Glomerular endothelial cell (primary cell): ENCODE data around the gene CGB8. TPM values are rescaled to one million over a fixed set of nuclear protein-coding genes. Genes with fewer than 3 reads are reported as not detected.
A peak's percentile ranks its signal among the peaks of the same experiment; 100 is the strongest.
"Not testable (repeated sequence)": the region's sequence is repeated elsewhere in the genome, so short reads cannot be mapped to it uniquely, and the experiment has no call there.

Experiments
- DNase-seq: peaks from one replicate; pipeline ENCODE4 v3.0.0-alpha.2; 2011; ENCODE audit warnings: low read depth, low spot score; ENCODE audit errors: extremely low read depth
- total RNA-seq: library from RNA; depleted of rRNA; stranded (reverse); fragments of >200 nt; gene quantifications from 2 replicates; pipeline ENCODE4 v1.2.3, GENCODE V29; 2015

The CGB8 gene
- total RNA-seq: not detected in 2 replicates

- DNase-seq: not testable (repeated sequence)
Observed at GRCh38 chr19:49049011-49049410, at the start of gene CGB8. CGB8 (minus strand) TSS chr19:49049111; CDS start chr19:49048739, 372 bp downstream.

GRCh38 chr19:49097453-49098288 lies 48.8 kb upstream of the CGB8 start:
- DNase-seq: no peak

- DNase-seq: no peak
Observed at GRCh38 chr19:49094505-49095482, 45.9 kb upstream of the CGB8 start.

GRCh38 chr19:49092686-49093085 lies 43.8 kb upstream of the CGB8 start:
- no peak for DNase-seq

GRCh38 chr19:49091391-49092038 lies 42.6 kb upstream of the CGB8 start:
- DNase-seq: no peak

GRCh38 chr19:49086296-49086695 lies 37.4 kb upstream of the CGB8 start:
- DNase-seq: no peak

GRCh38 chr19:49085868-49086232 lies 36.9 kb upstream of the CGB8 start:
- no peak for DNase-seq

GRCh38 chr19:49085020-49085867 lies 36.3 kb upstream of the CGB8 start, which contains the start of gene SNRNP70:
SNRNP70 (plus strand) TSS chr19:49085451; CDS start chr19:49086415, 964 bp downstream.
- DNase-seq: peak; percentile 96

GRCh38 chr19:49084206-49085019 lies 35.5 kb upstream of the CGB8 start:
- DNase-seq: no peak

- no peak for DNase-seq
Observed at GRCh38 chr19:49081273-49081672, 32.4 kb upstream of the CGB8 start.

- DNase-seq: no peak
Observed at GRCh38 chr19:49080392-49080791, 31.5 kb upstream of the CGB8 start.

- not testable (repeated sequence) for DNase-seq
Observed at GRCh38 chr19:49074869-49075268, 26.0 kb upstream of the CGB8 start.

- DNase-seq: no peak
Observed at GRCh38 chr19:49073514-49074378, 24.8 kb upstream of the CGB8 start.

GRCh38 chr19:49071860-49072547 lies 23.1 kb upstream of the CGB8 start:
- DNase-seq: no peak

GRCh38 chr19:49070416-49070815 lies 21.5 kb upstream of the CGB8 start:
- no peak for DNase-seq

- DNase-seq: no peak
Observed at GRCh38 chr19:49069026-49069425, 20.1 kb upstream of the CGB8 start.

- no peak for DNase-seq
Observed at GRCh38 chr19:49067554-49067953, 18.6 kb upstream of the CGB8 start.
